ENCODE measurements around the gene C9. TPM values are rescaled to one million over a fixed set of nuclear protein-coding genes. Genes with fewer than 3 reads are reported as not detected.

The C9 gene
- polyA plus RNA-seq, 1 donor (not counting 4 experiments of a cell fraction or from before 2014, with no cell fraction given), result 0.04 TPM

DNA sequence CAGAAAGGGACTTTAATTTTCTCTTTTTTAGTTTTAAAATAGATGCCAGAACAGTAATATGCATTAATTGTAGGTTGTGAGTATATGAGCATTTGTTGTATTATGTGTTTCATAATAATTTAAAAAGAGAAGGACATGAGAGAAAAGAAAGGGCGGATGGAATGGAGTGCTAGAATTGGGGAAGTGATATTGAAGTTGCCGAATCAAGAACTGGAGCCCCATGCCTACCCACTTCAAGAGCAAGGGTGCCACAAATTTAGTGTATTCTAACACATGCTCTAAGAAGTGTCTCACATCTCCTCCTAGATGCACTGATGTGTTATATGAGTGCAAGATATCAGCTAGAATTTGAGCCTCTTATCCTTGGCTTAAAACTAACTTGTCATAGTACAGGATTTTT is 101.3 kb downstream of the C9 start:
- Histone ChIP-seq H3K79me2 (ENCODE audit: control insufficient read depth, insufficient read depth, low read length) (no peaks in the 10 kb centered on the region), H3K27me3 (ENCODE audit: control insufficient read depth, extremely low read depth, insufficient read depth, low read length) (no peaks in the 10 kb centered on the region), H3K4me1 (ENCODE audit: control insufficient read depth, extremely low read depth, insufficient read depth, low read length) (no peaks in the 10 kb centered on the region), H3K9me3 (ENCODE audit: control insufficient read depth, low read depth, low read length) (no peaks in the 10 kb centered on the region), H3K36me3 (ENCODE audit: control insufficient read depth in 2 of 2, extremely low read depth in 1 of 2, insufficient read depth in 2 of 2, low read length in 2 of 2) (no peaks in the 10 kb centered on the region), H3K9me1 (ENCODE audit: control insufficient read depth, extremely low read depth, insufficient read depth, low read length) (no peaks in the 10 kb centered on the region), H3K27ac (ENCODE audit: control insufficient read depth, insufficient read depth, low read length) (no peak overlapping the region), H3K4me2 (ENCODE audit: control insufficient read depth, extremely low read depth, insufficient read depth, low read depth, low read length) (no peak overlapping the region), H3K9ac (ENCODE audit: control insufficient read depth, extremely low read depth, insufficient read depth, low read length) (no peak overlapping the region), H3K4me3 (ENCODE audit: control insufficient read depth in 2 of 3, extremely low read depth in 1 of 3, insufficient read depth in 2 of 3, low read depth in 1 of 3, low read length in 3 of 3) (no peak overlapping the region), H4K20me1 (ENCODE audit: control insufficient read depth, extremely low read depth, insufficient read depth, low read length) (no peaks in the 10 kb centered on the region), H2AFZ (ENCODE audit: control insufficient read depth, low read length) (no peak overlapping the region)
- FAIRE-seq (no peak), DNase-seq (ENCODE audit: low read depth, low spot score) (no peak)
- TF ChIP-seq, protein P1, sequence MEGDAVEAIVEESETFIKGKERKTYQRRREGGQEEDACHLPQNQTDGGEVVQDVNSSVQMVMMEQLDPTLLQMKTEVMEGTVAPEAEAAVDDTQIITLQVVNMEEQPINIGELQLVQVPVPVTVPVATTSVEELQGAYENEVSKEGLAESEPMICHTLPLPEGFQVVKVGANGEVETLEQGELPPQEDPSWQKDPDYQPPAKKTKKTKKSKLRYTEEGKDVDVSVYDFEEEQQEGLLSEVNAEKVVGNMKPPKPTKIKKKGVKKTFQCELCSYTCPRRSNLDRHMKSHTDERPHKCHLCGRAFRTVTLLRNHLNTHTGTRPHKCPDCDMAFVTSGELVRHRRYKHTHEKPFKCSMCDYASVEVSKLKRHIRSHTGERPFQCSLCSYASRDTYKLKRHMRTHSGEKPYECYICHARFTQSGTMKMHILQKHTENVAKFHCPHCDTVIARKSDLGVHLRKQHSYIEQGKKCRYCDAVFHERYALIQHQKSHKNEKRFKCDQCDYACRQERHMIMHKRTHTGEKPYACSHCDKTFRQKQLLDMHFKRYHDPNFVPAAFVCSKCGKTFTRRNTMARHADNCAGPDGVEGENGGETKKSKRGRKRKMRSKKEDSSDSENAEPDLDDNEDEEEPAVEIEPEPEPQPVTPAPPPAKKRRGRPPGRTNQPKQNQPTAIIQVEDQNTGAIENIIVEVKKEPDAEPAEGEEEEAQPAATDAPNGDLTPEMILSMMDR (optimal IDR thresholded peaks at IDR 0.05 in 1 of 3, IDR thresholded peaks at IDR 0.05 in 1 of 3, conservative IDR thresholded peaks at IDR 0.05 in 1 of 3; ENCODE audit: extremely low read depth in 1 of 3, insufficient read depth in 2 of 3, low read length in 3 of 3), result no peak
- TF ChIP-seq EZH2 (IDR thresholded peaks at IDR 0.05; ENCODE audit: low read length), result no peak
- dilution Hi-C loops (cut with MboI; ENCODE audit: extremely low pct_ligation_motif_present, low sequenced_read_pairs), result no loop called here

- Histone ChIP-seq H3K4me1 (ENCODE audit: control insufficient read depth, extremely low read depth, insufficient read depth, low read length) (peaks cover 17% of the 10 kb centered on the region), H2AFZ (ENCODE audit: control insufficient read depth, low read length) (no peak overlapping the region), H3K36me3 (ENCODE audit: control insufficient read depth in 2 of 2, extremely low read depth in 1 of 2, insufficient read depth in 2 of 2, low read length in 2 of 2) (no peaks in the 10 kb centered on the region), H4K20me1 (ENCODE audit: control insufficient read depth, extremely low read depth, insufficient read depth, low read length) (no peaks in the 10 kb centered on the region), H3K79me2 (ENCODE audit: control insufficient read depth, insufficient read depth, low read length) (no peaks in the 10 kb centered on the region), H3K9me3 (ENCODE audit: control insufficient read depth, low read depth, low read length) (no peaks in the 10 kb centered on the region), H3K27me3 (ENCODE audit: control insufficient read depth, extremely low read depth, insufficient read depth, low read length) (no peaks in the 10 kb centered on the region), H3K9ac (ENCODE audit: control insufficient read depth, extremely low read depth, insufficient read depth, low read length) (no peak overlapping the region), H3K9me1 (ENCODE audit: control insufficient read depth, extremely low read depth, insufficient read depth, low read length) (no peaks in the 10 kb centered on the region), H3K27ac (ENCODE audit: control insufficient read depth, insufficient read depth, low read length) (no peak overlapping the region), H3K4me3 (ENCODE audit: control insufficient read depth in 2 of 3, extremely low read depth in 1 of 3, insufficient read depth in 2 of 3, low read depth in 1 of 3, low read length in 3 of 3) (no peak overlapping the region), H3K4me2 (ENCODE audit: control insufficient read depth, extremely low read depth, insufficient read depth, low read depth, low read length) (no peak overlapping the region)
- TF ChIP-seq EZH2 (IDR thresholded peaks at IDR 0.05; ENCODE audit: low read length), result no peak
- TF ChIP-seq, protein P1 (optimal IDR thresholded peaks at IDR 0.05 in 1 of 3, IDR thresholded peaks at IDR 0.05 in 1 of 3, conservative IDR thresholded peaks at IDR 0.05 in 1 of 3; ENCODE audit: extremely low read depth in 1 of 3, insufficient read depth in 2 of 3, low read length in 3 of 3), result no peak
- DNase-seq (ENCODE audit: low read depth, low spot score), result no peak
- no peak for FAIRE-seq
- dilution Hi-C loops (cut with MboI; ENCODE audit: extremely low pct_ligation_motif_present, low sequenced_read_pairs), result no loop called here
Measured at GRCh38 chr5:39260095-39260494, 104.2 kb downstream of the C9 start.
